GM21390 (cell line): ENCODE measurements around the gene TYW5.

ENCODE experiments used
- ATAC-seq: cut with Tn5 transposase; IDR thresholded peaks from one replicate; pipeline ENCODE4 v1.9.1; 2021; ENCODE audit not compliant: unreplicated experiment

Gene TYW5

DNA sequence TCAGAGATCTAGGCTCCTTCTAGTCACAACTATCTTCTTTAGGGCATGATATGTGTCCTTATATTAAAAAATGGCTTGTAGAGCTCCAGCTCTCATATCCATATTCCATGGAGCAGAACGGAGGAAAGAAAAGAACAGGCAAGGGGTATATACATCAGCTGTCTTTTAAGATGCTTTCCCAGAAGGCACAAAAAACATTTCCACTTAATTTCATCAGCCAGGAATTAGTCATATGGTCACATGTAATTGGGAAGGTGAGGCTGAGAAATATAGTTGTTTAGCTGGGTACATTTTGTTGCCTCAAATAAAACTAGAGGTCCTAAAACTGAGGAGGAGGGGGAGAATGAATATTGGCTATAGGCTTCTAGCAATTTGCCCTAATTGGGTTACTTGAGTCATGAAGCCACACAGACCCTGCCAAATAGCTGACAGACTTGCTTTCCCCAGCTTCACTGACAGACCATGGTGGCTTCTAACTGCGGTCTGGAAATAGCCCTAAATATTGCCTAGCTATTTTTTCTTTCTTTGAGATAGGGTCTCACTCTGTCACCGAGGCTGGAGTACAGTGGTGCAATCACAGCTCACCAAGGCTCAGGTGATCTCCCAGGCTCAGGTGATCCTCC is 20.1 kb upstream of the TYW5 start:
- ATAC-seq: no peak

DNA sequence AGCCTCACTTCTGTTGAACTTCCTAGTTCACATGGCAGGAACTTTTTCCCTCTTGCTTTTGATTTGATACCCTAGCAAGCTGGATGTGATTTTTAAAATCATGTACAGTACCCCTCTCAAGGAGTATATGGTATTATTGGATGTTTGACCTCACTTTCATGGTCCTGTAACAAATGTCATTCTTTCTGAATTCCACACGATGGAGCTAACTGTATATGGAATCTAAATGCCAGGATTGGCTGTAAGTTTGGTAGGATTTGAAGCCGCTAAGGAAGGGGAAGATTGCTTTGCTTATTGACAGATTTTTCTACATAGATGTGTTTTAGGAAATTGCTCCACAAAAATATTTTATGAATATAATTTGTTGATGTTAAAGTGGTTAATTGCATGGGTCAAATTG is 18.4 kb upstream of the TYW5 start:
- ATAC-seq: no peak

GRCh38 chr2:199972088-199972626 is 16.9 kb upstream of the TYW5 start:
- no peak for ATAC-seq

GRCh38 chr2:199968126-199968525 is 12.8 kb upstream of the TYW5 start:
- ATAC-seq: no peak

- ATAC-seq: no peak
Measured at GRCh38 chr2:199966976-199967375, 11.7 kb upstream of the TYW5 start.

GRCh38 chr2:199966405-199966804 is 11.1 kb upstream of the TYW5 start:
- ATAC-seq: no peak

DNA sequence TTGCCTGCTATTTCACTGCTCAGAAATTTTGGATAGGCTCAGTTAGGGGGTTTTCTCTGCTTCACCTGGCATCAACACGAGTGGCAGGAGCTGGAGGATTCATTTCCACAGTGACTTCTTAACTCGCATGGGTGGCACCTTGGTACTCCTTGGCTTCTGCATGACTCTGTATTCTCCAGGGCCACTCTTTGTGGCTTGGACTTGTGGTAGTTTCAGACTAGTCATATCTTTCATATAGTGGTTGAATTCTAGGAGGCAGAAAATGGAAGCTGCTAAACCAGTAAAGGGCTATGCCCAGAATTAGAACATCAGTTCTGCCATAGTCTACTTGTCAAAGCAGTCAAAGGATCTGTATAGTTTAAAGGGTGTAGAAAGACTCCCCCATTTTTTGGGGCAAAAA is 6.9 kb upstream of the TYW5 start:
- ATAC-seq: peak; percentile 46

- no peak for ATAC-seq
Measured at GRCh38 chr2:199958014-199958413, 2.7 kb upstream of the TYW5 start.

GRCh38 chr2:199956062-199956380 is 730 bp upstream of the TYW5 start:
- no peak for ATAC-seq

DNA sequence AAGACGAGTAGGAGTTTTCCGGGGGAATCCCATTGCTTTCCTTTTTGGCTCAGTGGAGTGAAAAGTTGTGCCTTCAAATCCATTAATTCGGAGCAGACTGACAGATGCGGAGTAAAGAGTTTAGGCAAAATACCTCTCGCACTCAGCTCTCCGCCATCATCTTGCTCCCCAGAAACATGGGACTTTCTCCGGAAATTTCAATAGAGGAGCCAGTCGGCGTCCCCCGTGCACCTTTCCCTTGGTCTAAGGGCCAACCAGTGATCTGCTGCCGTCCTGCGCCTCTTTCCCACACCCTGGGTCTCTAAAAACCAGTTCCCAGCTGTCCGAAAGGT is 318 bp downstream of the TYW5 start:
- peak; percentile 47 for ATAC-seq

GRCh38 chr2:199951023-199951422 is 4.3 kb downstream of the TYW5 start:
- ATAC-seq: no peak

GRCh38 chr2:199950396-199950795 is 4.9 kb downstream of the TYW5 start:
- ATAC-seq: no peak

GRCh38 chr2:199946836-199947235 is 8.5 kb downstream of the TYW5 start:
- no peak for ATAC-seq

- ATAC-seq: no peak
Measured at GRCh38 chr2:199946196-199946595, 9.1 kb downstream of the TYW5 start.

GRCh38 chr2:199943373-199943772 is 11.9 kb downstream of the TYW5 start:
- no peak for ATAC-seq

- no peak for ATAC-seq
Measured at GRCh38 chr2:199940373-199940772, 14.9 kb downstream of the TYW5 start.

- no peak for ATAC-seq
Measured at GRCh38 chr2:199936554-199936953, 18.7 kb downstream of the TYW5 start.

DNA sequence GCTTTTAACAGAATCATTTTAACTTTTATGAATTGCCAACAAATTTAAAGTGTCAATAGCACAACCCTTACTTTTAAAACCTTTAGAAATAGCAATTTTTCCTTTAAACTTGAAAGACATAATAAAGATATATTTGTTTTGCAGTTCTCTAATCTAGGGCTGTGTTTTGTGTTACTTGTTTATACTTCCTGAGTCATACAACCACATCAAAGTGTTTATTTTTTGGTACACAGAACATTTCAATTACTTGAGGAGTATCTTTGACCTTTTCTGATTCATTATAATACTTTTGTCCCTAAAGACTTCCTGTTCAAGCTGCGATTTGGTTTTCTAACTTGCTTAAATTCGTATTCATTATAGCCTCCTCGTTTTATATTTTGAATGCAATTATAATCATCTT is 21.8 kb downstream of the TYW5 start:
- ATAC-seq: no peak

DNA sequence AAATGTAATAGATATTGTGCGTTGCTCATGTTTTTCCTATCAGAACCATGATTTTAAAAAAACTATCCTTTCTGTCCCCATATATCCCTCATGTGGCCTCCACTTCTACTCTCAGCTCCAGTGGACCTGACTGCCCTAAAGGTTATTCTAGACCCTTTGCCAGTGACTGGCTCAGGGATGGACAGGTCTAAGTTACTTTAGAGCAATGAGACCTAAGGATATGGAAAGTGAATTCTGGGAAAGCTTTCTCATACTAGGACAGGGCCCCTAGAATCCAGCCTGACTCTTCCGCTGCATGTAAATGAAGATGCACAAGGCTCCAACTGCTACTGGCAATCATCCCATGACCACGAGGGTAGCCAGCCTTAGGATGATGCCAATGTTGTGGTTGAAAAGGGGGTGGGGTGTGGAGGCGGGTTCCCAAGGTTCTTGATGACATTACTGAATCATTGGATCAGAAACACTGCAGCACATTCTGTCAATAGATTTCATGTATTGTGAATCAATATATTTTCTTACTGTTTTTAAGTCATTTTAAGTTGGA is 22.9 kb downstream of the TYW5 start:
- ATAC-seq: no peak

DNA sequence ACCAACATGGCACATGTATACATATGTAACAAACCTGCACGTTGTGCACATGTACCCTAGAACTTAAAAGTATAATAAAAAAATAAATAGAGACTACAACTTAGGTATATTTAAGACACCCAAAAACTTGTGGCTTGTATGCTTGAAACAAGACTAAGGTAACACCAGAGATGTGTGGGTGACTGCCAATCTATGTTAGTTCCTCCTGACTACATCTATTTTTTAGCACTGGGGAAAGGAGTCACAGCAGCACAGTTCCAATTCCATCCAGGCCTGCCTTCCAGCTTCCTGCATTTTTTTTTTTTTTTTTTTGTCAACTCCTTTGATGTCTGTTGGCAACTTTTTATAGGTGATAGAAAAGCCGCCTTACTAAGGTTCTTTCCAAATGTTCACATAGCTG is 26.0 kb downstream of the TYW5 start:
- no peak for ATAC-seq

- ATAC-seq: no peak
Measured at GRCh38 chr2:199928626-199929025, 26.7 kb downstream of the TYW5 start.

DNA sequence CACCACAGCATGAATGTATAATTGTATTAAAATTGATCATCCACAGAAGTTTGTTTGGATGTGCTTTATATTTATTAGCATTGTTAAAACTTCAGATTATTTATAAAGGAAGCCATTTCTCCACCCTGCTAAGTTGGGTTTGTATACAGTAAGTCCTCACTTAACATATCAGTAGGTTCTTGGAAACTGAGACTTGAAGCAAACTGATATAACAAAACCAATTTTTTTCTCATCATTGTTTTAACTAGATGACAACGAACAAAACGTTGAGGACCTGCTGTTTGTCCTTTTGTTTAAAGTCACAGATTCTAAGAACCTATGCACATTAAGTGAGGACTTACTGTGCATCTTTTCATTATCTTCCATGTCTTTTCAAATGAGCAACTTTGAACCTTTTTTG is 27.1 kb downstream of the TYW5 start:
- no peak for ATAC-seq

DNA sequence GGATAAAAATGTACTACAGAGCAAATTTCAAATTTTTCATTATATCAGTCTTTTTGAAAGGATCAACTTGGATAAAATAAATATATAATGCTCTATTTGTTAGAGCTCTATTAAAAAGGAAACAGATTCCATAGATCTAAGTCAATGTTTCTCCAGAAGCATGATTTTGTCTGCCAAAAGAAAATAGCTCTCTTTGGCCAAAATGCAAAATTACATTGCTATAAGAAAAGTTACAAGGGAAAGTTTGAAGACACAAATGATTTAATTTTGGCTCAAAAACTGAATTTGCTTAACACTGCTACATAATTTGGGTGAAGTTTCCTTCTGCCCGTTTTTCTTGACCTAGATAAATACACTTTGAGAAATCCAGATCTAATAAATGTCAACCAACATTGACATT is 28.5 kb downstream of the TYW5 start:
- ATAC-seq: no peak
